ENCODE measurements around the gene RAB8B.

- TF ChIP-seq CTCF (IDR thresholded peaks at IDR 0.05; ENCODE audit: insufficient read depth, low read length, poor library complexity, severe bottlenecking), result no peak
- no peak for TF ChIP-seq EZH2phosphoT487 (conservative IDR thresholded peaks at IDR 0.05; ENCODE audit: low read length)
These were observed 9.2 kb downstream of the RAB8B start for GRCh38 chr15:63198371-63199250.
